HFF-Myc (cell line): Measurements from ENCODE around the gene HDAC4.

Experiments
- DNase-seq: peaks from one replicate; pipeline ENCODE4 v3.0.0-alpha.2; 2011; ENCODE audit warnings: low read depth; ENCODE audit errors: extremely low read depth
- H3K4me3 ChIP-seq: replicated peaks from 2 replicates; pipeline ENCODE4 v1.5.1; 2011; ENCODE audit warnings: low read depth, mild to moderate bottlenecking, control low read depth, low read length
- TF ChIP-seq, protein P1 (sequence below): IDR thresholded peaks from 2 replicates; pipeline ENCODE4 v1.5.1; 2012; ENCODE audit warnings: mild to moderate bottlenecking, low read depth, low read length, control low read depth; ENCODE audit errors: missing control alignments

HDAC4 gene

GRCh38 chr2:239086325-239087020 is 314.3 kb downstream of the HDAC4 start:
- no peak overlapping the region for H3K4me3 ChIP-seq
- no peak for DNase-seq

DNA sequence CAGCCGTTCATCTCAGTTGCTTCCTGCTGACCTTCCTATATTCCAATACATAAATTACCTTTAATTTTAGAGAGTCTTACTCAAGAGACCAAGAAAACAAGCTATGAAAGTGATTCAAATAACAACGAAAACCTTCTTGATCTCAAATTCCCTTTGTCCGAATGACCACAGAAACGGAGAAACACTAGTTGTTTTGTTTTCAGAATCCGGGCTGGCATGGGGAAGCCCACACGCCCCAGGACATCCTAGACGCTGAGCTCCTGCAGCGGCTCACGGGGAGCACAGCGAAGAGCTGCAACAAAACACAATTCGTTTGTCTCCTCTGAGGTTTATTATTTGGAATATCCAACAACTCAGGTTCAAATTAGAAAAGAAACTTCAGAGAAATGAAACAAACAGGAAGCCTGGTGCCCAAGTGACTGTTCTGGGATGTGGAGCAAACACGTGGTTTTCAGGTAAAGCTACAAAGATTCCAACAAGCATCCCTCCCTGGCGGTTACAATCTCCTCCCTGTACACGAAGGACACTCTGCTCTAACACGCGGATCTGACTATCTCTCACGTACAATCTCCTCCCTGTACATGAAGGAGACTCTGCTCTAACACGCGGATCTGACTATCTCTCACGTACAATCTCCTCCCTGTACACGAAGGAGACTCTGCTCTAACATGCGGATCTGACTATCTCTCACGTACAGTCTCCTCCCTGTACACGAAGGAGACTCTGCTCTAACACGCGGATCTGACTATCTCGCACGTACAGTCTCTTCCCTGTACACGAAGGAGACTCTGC is 315.4 kb downstream of the HDAC4 start:
- no peak for DNase-seq
- TF ChIP-seq, protein P1, sequence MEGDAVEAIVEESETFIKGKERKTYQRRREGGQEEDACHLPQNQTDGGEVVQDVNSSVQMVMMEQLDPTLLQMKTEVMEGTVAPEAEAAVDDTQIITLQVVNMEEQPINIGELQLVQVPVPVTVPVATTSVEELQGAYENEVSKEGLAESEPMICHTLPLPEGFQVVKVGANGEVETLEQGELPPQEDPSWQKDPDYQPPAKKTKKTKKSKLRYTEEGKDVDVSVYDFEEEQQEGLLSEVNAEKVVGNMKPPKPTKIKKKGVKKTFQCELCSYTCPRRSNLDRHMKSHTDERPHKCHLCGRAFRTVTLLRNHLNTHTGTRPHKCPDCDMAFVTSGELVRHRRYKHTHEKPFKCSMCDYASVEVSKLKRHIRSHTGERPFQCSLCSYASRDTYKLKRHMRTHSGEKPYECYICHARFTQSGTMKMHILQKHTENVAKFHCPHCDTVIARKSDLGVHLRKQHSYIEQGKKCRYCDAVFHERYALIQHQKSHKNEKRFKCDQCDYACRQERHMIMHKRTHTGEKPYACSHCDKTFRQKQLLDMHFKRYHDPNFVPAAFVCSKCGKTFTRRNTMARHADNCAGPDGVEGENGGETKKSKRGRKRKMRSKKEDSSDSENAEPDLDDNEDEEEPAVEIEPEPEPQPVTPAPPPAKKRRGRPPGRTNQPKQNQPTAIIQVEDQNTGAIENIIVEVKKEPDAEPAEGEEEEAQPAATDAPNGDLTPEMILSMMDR: no peak
- no peak overlapping the region for H3K4me3 ChIP-seq

More at GRCh38 chr2:239086325-239087020, 314.3 kb downstream of the HDAC4 start:
- TF ChIP-seq, protein P1: no peak

DNA sequence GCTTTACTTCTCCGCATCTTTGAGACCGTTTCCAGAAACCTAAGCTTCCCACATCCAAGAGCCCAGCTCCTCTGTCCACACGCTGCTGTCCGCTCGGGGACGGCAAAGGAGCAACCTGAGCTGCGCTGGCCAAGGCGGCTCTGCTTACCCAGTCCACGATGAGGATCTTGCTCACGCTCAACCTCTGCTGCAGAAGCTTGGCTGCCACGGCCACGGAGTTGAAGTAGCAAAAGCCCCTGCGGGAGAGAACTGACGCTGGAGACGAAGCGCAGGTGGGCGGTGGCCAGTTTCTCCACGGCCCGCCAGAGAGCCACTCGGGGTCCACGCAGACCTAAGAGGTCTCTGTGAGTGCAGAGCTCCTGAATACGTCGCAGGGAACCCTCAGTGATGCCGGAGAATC is 316.8 kb downstream of the HDAC4 start:
- no peak overlapping the region for H3K4me3 ChIP-seq
- no peak for DNase-seq
- TF ChIP-seq, protein P1: no peak

DNA sequence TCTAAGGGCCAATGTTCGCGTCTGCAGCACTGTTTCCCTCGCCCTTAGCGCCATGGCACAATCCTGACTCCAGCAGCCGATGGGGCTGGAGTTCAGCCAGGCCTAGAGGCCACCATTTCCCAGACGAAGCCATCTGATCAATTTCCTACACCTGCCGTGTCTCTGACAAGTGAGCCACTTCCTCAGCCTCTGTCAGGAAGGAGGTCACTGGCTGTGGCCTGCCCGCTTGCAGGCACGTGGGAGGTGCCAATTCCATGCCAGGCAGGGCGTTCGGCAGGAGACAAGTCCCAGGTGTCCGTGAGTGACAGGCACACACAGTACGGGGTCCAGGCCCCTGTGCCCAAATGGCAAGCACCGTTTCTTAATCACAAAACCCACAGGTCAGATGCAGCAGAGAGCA is 318.4 kb downstream of the HDAC4 start:
- DNase-seq: no peak
- TF ChIP-seq, protein P1: no peak
- H3K4me3 ChIP-seq: no peak overlapping the region

GRCh38 chr2:239081622-239082021 is 319.2 kb downstream of the HDAC4 start:
- no peak for DNase-seq
- TF ChIP-seq, protein P1: no peak
- no peak overlapping the region for H3K4me3 ChIP-seq

DNA sequence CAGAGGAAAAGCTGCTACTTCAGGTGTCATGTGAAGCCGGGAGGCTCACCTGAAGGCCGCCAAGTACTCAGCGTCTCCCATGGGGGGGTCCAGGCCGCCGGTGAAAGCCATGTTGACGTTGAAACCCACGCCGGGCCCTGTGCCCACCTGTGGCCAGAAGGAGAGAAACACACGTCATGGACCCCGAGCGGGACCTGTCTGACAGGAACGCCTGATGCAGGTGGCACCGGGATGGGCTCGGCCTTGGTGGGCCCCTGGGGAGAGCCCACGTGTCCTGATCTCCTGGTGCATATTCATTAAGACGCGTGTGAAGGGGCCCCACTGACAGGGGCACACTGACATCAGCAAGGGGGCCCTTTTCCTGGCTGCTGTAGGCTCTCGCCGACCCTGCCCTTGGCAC is 319.8 kb downstream of the HDAC4 start:
- no peak overlapping the region for H3K4me3 ChIP-seq
- TF ChIP-seq, protein P1: no peak
- DNase-seq: no peak
